Measurements from ENCODE around the gene ANGPTL5.

DNA sequence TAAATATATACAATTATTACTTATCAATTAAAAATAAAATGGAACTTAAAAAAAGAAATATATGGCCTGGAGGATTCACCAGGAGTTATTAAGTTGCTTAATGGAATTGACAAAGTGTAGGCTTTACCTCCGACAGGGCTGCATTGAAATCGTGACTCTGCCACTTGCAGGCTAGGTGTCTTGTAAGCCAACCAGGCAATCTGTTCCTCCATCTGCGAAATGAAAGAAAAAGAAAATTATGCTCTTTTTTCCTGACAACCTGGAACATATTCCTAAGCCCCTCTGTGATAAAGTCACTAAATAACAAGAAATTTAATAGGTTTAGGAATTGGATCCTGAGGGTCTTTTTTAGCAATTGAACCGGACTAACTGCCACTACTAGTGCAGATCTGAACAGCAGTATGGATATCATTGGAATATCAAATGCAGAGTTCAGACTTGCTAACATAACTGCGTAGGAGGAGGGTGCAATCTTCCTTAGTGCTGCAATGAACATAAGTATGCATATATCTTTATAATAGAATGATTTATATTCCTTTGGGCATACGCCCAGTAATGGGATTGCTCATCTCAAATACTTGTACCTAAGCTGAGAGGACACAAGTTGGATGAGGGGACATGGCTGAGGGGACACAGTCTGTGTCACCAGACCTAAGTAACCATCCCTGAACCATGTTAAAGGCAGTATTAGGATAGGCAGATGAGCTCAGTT lies 44.0 kb downstream of the ANGPTL5 start:
- TF ChIP-seq, protein P1, sequence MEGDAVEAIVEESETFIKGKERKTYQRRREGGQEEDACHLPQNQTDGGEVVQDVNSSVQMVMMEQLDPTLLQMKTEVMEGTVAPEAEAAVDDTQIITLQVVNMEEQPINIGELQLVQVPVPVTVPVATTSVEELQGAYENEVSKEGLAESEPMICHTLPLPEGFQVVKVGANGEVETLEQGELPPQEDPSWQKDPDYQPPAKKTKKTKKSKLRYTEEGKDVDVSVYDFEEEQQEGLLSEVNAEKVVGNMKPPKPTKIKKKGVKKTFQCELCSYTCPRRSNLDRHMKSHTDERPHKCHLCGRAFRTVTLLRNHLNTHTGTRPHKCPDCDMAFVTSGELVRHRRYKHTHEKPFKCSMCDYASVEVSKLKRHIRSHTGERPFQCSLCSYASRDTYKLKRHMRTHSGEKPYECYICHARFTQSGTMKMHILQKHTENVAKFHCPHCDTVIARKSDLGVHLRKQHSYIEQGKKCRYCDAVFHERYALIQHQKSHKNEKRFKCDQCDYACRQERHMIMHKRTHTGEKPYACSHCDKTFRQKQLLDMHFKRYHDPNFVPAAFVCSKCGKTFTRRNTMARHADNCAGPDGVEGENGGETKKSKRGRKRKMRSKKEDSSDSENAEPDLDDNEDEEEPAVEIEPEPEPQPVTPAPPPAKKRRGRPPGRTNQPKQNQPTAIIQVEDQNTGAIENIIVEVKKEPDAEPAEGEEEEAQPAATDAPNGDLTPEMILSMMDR (IDR thresholded peaks at IDR 0.05): no peak
- no peak for TF ChIP-seq POLR2A (IDR thresholded peaks at IDR 0.05)

Data from Peyer's patch (tissue), 4 donors.